Right atrium auricular region (tissue), 2 donors: ENCODE measurements around the gene NUP210L. TPM values are rescaled to one million over a fixed set of nuclear protein-coding genes. Genes with fewer than 3 reads are reported as not detected.

Experiments
- DNase-seq: peaks from one replicate; pipeline ENCODE4 v3.0.0-alpha.2; 2019; ENCODE audit warnings: low spot score
- H3K27ac ChIP-seq, 2 donors: fragments of 200-600 bp; sonication (generic); 1 replicate in 1 of 2; 2 replicates in 1 of 2; pipeline ENCODE4 v1.5.1; 2016 to 2019
- H3K27me3 ChIP-seq, 2 donors: fragments of 200-600 bp; sonication (generic); one replicate each; pipeline versions ENCODE4 v1.5.1 to v1.6.0; 2017 to 2019
- H3K36me3 ChIP-seq: fragments of 200-600 bp; sonication (generic); one replicate; pipeline ENCODE4 v1.5.1; 2016
- H3K4me1 ChIP-seq, 2 donors: fragments of 200-600 bp; sonication (generic); one replicate each; pipeline versions ENCODE4 v1.5.1 to v1.6.0; 2017 to 2019
- H3K4me3 ChIP-seq, 2 donors: fragments of 200-600 bp; sonication (generic); 1 replicate in 1 of 2; 2 replicates in 1 of 2; pipeline ENCODE4 v1.5.1; 2017 to 2019; ENCODE audit warnings: mild to moderate bottlenecking in 1 of 2, moderate library complexity in 1 of 2
- H3K9me3 ChIP-seq, 2 donors: fragments of 200-600 bp; sonication (generic); one replicate each; pipeline ENCODE4 v1.5.1; 2019
- total RNA-seq, 2 donors: library from RNA; depleted of rRNA; stranded (reverse); fragments of >200 nt; gene quantifications; one replicate each; pipeline ENCODE4 v1.1.0, GENCODE V29; 2016
- TF ChIP-seq, protein P1 (sequence below), 2 donors: fragments of 200-600 bp; sonication (generic); IDR thresholded peaks; one replicate each; pipeline ENCODE4 v1.5.1; 2019; ENCODE audit warnings: antibody characterized with exemption in 2 of 2

NUP210L gene
- total RNA-seq, 2 donors from 2014 or later, result 0.28 TPM; not detected in 1

DNA sequence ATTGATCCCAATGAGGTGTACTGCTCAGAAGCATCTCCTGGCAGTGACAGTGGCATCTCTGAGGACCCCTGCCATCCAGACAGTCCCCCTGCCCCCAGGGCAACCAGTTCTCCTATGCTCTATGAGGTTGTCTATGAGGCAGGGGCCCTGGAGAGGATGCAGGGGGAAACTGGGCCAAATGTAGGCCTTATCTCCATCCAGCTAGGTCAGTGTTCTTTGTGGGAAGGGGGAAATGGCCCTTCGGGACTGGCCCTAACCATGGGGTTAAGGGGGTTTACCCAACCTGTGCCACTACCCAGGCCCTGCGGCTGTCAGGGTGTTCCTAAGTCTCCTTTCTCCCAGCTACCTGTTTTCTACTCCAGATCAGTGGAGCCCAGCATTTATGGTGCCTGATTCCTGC is 185.9 kb downstream of the NUP210L start:
- Histone ChIP-seq H3K27me3 (no peaks in the 10 kb centered on the region), H3K9me3 (no peaks in the 10 kb centered on the region), H3K4me1 (peaks cover 0 to 33% of the 10 kb centered on the region in 2 donors), H3K4me3 (no peak overlapping the region), H3K36me3 (peaks cover 9% of the 10 kb centered on the region), H3K27ac (no peak overlapping the region)
- TF ChIP-seq, protein P1, sequence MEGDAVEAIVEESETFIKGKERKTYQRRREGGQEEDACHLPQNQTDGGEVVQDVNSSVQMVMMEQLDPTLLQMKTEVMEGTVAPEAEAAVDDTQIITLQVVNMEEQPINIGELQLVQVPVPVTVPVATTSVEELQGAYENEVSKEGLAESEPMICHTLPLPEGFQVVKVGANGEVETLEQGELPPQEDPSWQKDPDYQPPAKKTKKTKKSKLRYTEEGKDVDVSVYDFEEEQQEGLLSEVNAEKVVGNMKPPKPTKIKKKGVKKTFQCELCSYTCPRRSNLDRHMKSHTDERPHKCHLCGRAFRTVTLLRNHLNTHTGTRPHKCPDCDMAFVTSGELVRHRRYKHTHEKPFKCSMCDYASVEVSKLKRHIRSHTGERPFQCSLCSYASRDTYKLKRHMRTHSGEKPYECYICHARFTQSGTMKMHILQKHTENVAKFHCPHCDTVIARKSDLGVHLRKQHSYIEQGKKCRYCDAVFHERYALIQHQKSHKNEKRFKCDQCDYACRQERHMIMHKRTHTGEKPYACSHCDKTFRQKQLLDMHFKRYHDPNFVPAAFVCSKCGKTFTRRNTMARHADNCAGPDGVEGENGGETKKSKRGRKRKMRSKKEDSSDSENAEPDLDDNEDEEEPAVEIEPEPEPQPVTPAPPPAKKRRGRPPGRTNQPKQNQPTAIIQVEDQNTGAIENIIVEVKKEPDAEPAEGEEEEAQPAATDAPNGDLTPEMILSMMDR (IDR thresholded peaks at IDR 0.05), result no peak
- no peak for DNase-seq

DNA sequence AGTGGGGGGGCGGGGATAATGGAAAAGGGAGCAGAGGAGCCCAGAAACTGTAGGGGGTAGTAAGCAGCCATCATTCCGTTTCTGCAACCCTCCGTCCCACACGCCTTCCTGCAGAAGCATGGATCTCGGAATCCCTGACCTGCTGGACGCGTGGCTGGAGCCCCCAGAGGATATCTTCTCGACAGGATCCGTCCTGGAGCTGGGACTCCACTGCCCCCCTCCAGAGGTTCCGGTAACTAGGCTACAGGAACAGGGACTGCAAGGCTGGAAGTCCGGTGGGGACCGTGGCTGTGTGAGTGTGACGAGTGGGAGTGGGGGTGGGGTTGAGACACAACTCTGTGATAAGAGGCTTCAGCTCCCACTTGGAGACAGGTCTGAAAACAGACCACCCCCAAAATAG is 186.5 kb downstream of the NUP210L start:
- no peak for DNase-seq
- Histone ChIP-seq H3K27me3 (no peaks in the 10 kb centered on the region), H3K9me3 (no peaks in the 10 kb centered on the region), H3K27ac (peak overlapping the region in 1 of 2 donors; percentile 91), H3K36me3 (peaks cover 3% of the 10 kb centered on the region), H3K4me3 (peak overlapping the region; percentile 55 to 65), H3K4me1 (peaks cover 0 to 35% of the 10 kb centered on the region in 2 donors)
- TF ChIP-seq, protein P1 (IDR thresholded peaks at IDR 0.05), result no peak

DNA sequence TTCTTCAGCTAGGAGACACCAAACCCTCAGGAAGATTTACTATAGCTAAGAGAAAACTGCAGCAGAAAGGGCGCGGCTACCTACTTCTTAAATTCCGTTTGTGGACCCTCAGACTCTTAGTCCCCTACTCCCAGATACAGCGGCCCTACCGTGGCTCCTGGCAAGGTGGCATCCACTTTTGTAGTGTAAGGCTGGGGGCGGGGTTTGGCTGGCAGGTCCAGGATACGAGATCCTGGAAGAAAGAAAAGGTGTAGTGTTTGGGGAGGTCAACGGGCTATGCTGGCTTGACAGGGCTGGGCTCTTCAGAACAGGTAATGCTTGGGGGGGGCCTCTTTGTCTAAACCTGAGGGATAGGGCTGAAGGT is 186.9 kb downstream of the NUP210L start:
- Histone ChIP-seq H3K27me3 (no peaks in the 10 kb centered on the region), H3K9me3 (no peaks in the 10 kb centered on the region), H3K4me1 (peaks cover 0 to 36% of the 10 kb centered on the region in 2 donors), H3K4me3 (peak overlapping the region; percentile 55 to 65), H3K36me3 (no peaks in the 10 kb centered on the region), H3K27ac (peak overlapping the region; percentile 91)
- no peak for DNase-seq
- TF ChIP-seq, protein P1 (IDR thresholded peaks at IDR 0.05), result peak in 1 of 2 donors; percentile 7

DNA sequence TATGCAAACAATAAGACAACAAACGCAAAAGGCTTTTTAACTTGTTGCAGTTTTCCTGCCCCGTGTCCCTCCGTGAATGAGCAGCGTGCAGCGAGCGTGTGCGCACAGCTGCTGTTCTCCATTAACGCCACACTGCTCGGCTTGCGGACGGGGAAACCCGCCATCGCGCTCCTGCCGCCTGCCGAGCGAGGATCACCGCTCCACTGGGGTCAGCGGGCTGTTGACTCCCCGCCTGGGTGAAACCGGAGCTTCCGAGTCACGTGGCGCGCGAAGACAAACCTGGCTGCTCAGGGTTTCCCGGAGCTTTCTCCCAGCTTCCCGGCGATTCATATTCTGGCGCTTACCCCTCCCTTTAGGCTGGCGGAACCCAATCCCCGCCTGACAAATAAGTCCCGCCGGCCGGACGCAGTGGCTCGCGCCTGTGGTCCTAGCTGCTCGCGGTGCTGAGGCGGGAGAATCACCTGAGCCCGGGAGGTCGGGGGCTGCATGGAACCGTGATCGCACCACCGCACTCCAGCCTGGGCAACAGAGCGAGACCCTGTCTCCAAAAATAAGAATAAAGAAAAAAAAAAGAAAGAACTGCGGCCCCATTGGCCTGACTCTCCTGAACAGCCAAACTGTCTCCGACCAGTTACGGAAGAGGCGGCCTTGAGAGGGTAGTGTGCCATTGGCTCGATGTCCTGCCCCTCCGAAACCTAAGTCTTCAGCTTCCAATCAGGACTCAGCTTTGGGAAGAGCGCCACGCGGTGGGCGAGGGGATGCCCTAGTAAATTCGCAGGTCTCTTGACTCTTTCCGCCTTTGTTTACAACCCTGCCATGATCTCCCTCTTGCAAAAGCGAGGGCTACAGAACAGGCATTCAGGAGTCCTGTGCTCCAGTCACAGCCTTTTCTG is 187.5 kb downstream of the NUP210L start, which contains the start of gene CREB3L4:
TSS of gene CREB3L4 (plus strand) at position 796 of the 893 bp plus-strand sequence. CDS start 624 bp downstream, outside the sequence.
- Histone ChIP-seq H3K4me3 (peak within 1 kb of the TSS; percentile 55 to 65), H3K27ac (peak within 1 kb of the TSS; percentile 91), H3K27me3 (no peaks in the 10 kb centered on the region), H3K36me3 (no peaks in the 10 kb centered on the region), H3K4me1 (peaks cover 0 to 43% of the 10 kb centered on the region in 2 donors), H3K9me3 (no peaks in the 10 kb centered on the region)
- TF ChIP-seq, protein P1 (IDR thresholded peaks at IDR 0.05), result peak; percentile 34 to 61
- peak; percentile 95 for DNase-seq

GRCh38 chr1:153963850-153964331 is 191.0 kb downstream of the NUP210L start:
- TF ChIP-seq, protein P1 (IDR thresholded peaks at IDR 0.05), result no peak
- DNase-seq, result no peak
- Histone ChIP-seq H3K27me3 (no peaks in the 10 kb centered on the region), H3K36me3 (peaks cover 16% of the 10 kb centered on the region), H3K9me3 (no peaks in the 10 kb centered on the region), H3K4me1 (peaks cover 0 to 76% of the 10 kb centered on the region in 2 donors), H3K27ac (peak overlapping the region; percentile 97 to 98), H3K4me3 (peak overlapping the region; percentile 79 to 81)
